Activated CD4-positive, CD25-positive, alpha-beta regulatory T cell treated with anti-CD3 and anti-CD28 coated beads, Interleukin-2, amount 50 U/mL, for 72 hours (primary cell): ENCODE data around the gene IQCH.
"Not testable (repeated sequence)": the region's sequence is repeated elsewhere in the genome, so short reads cannot be mapped to it uniquely, and the experiment has no call there.

Experiments
- DNase-seq: peaks from one replicate; pipeline ENCODE4 v3.0.0; 2021

Gene IQCH

GRCh38 chr15:67399925-67400324 is 145.3 kb downstream of the IQCH start:
- DNase-seq = no peak

- no peak for DNase-seq
Measured at GRCh38 chr15:67400890-67401289, 146.3 kb downstream of the IQCH start.

DNA sequence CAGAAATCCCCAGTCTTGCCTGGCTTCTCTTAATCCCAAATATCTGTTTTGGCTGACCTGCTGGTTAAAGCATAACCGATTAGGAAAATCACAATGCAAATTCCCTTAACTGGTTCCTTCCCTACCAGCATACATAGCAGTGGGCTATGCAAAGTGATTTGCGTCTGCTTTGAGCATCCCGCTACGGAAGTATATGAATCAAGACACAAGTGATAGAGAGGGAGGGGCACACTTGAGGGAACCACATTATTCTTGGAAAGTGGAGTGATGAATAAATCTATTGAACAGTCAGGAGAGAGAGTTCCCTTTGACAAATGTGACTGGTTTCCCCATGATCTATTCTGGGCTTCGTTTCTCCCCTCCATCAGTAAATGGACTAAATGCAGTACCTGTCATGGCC is 146.8 kb downstream of the IQCH start:
- no peak for DNase-seq

GRCh38 chr15:67403428-67404154 is 149.0 kb downstream of the IQCH start:
- no peak for DNase-seq

GRCh38 chr15:67405208-67406191 is 150.9 kb downstream of the IQCH start:
- DNase-seq = no peak

- no peak for DNase-seq
Measured at GRCh38 chr15:67406257-67406861, 151.8 kb downstream of the IQCH start.

- DNase-seq = no peak
Measured at GRCh38 chr15:67407786-67408185, 153.2 kb downstream of the IQCH start.

DNA sequence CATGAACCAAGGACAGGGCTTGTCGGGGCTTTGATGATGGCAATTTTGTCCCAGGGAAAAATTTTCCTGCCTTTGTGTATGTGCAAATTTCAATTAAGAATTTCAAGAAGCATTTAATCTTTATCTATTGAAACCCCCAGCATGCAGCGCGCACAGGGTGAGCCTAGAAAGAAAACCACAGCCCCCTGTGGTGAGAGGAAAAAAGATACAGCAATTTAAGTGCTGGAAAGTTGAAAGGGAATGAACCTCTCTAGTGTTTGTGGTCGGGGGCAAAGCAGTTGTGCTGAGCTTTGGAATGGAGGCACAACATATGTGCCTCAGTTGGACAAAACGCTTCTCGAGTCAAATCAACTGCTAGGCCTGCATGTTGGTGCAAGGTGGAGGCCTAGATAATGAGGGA is 154.6 kb downstream of the IQCH start:
- no peak for DNase-seq

DNA sequence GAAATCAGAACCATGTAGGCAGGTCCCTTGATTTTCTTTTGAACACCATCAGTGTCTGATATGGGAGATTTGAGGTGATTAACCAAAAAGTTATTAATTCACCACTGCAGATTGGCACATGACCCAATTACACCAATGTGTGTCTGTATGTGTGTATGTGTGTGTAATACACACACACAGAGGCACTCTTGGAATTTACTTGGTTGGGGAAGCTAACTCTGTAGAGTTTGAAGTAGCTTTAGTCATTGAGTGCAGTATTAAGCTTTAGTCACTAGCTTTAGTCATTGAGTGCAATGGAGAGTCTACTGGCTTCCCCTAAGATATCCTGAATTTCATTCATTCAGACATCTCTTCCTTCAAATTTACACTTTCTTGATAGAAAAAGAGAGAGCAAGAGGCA is 156.9 kb downstream of the IQCH start:
- no peak for DNase-seq

DNA sequence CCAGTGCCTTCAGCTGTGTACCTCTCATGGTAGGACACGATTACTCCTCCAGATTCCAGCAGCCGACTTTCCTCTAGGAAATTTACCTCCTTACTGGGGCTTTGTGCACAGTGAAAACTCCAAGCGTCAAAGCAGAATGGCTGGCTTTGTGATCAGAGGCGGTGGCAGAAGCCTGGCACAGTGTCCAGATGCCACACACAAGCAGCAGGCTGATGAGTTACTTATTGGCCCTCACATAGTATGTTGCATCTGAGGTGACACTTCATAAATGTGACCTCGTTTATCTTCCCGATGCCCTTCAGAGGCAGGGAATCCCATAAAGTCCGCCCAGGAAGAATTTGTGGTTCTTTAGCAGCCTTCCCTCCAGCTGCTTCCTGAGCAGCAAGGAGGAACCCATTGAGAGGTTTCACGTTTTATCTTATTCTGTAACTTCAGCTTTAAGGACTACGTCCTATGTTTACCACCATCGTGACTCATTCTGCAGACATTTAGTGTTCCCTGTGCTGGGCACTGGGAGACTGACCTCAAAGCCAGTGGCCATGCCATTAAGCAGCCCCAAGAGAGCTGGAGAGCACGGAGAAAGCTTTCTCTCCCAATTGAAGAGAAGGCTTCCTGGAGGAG is 159.3 kb downstream of the IQCH start:
- no peak for DNase-seq

DNA sequence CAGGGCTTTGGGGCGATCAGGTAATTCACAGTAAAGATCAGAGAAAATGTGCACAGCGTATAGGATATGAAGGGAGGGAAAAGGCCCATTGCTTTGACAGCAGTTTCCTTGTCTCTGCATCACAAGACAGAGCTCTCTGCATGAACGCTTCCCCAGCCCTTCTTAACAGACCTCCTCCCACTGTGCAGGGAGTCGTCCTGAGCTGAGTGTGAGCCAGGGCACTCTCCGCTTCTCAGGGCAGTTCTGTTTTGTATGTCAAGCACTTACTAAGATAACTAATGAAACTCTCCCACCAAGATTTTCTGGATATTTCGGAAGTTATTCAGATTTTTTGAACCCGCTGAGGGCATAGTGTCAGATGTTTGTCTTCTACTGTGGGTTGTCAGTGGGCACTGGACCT is 160.6 kb downstream of the IQCH start:
- DNase-seq = no peak

DNA sequence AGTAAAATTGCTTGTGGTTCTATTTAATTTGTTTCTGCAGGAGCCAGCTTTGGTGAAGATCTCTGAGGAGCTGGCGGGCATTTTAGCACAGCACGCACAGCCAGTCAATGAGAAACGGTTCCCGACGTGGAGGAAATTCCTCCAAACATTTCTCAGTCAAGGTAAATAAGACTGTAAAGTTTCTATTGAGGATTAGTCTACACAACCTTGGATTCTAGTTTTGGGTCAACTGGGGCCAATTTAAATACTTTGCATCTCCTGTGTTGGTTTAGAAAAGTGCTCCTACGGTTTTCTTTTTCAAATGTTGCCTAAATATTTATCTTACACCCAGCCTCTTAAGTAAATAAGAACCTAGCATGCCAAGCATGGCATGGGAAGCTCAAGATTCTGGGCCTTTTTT is 162.3 kb downstream of the IQCH start:
- no peak for DNase-seq

DNA sequence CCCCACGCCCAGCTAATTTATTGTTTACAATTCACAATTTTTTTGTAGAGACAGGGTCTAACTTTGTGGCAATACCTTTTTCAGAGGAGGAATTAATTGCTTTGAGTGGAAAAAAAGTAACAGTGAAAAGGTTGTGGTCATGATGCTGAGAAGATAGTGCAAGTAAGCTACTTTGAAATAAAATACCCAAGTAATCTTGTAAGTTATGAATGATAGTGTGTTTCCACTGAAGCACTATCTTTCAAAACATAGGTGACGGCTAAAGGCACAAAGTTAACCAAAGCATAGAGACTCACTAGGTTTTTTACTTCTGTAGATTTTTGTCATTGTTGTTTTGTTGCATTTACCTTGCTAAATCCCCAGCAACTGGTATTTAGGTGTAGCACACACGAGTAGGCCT is 165.1 kb downstream of the IQCH start:
- DNase-seq = no peak

- no peak for DNase-seq
Measured at GRCh38 chr15:67420137-67420536, 165.6 kb downstream of the IQCH start.

DNA sequence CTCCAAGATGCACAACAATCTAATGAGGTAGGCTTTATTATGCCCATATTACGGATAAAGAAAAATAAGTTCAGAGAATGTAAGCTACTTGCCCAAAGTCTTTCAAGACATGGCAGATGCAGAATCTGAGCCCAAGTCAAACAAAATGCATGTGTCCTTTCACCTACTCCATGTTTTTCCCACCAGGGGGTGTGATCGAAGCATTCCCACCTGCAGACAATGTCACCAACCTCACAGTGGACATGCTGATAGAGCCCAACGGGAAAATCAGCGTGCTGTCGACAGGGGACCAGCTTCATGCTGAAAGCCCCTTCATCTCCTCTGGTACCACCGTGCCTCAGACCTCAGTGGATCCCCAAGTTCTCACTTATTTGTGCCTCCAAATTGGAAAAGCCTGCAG is 166.5 kb downstream of the IQCH start:
- no peak for DNase-seq

DNA sequence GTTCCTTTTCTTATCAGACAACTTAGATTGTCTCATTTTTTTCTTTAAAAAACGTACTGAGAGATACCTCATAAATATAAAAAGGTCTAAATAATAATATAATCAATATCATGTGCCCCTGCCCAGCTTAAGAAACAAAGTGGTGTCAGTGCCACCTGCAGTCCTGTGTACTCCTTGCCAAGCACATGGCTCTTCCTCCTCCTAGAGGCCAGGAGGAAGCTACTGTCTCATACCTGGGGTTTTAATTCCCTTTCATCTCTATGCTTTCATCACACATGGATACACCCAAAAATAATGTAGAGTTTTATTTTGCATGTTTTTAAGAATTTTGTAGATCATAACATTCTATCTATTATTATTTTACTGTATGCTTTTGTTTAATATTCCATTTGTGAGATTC is 167.7 kb downstream of the IQCH start:
- DNase-seq = no peak

DNA sequence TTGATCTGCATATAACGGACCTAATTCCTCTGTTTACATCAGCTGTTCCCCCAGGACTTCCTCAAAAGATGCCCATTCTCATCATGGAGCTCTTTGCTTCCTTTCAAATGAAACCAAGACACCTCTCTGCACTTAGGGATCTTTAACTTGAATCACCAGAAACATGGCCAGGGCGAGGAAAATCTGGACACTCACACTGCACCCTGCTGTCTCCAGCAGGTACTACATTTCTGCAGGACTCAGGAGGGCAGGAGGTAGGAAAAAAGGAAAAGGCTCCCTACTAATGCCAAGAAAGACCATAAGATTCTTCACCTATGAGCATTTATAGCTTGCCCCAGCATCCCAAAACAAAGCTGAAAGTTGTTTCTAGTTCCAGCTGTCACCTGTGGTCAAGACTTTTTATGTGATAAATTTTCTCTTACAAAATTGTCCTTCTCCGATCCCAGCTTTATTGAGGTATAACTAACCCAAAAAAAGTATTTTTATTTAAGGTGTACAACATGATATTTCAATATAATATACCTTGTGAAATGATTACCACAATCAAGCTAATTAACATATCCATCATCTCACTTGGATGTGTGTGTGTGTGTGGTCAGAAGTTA is 179.0 kb downstream of the IQCH start:
- no peak for DNase-seq

DNA sequence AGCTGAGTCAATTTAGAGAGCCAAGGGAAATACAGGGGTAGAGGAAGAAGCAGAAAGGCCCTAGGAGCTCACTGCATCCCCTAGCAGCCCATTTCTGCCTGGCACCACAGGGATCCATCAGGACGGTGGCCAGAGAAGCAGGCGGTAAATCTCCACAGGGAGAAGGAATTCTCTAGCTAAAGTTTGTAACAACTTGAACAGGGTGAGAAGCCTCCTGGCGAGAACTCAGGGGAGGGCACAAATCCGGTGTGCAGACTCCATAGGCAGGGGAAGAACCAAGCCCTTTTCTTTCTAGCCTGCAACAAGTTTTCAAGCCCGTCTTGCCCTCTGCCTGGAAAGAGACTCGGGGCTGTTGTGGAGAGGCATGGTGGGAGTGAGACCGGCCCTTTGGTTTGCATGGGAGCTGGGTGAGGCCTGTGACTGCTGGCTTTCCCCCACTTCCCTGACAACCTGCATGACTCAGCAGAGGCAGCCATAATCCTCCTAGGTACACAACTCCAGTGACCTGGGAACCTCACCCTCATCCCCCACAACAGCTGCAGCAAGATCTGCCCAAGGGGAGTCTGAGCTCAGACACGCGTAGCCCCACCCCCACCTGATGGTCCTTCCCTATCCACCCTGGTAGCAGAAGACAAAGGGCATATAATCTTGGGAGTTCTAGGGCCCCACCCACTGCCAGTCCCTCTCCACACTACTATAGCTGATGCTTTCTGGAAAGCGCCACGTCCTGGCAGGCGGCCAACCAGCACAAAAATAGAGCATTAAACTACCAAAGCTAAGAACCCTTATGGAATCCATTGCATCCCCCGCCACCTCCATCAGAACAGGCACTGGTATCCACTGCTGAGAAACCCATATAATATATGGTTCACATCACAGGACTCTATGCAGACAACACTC is 182.0 kb downstream of the IQCH start:
- DNase-seq = not testable (repeated sequence)

DNA sequence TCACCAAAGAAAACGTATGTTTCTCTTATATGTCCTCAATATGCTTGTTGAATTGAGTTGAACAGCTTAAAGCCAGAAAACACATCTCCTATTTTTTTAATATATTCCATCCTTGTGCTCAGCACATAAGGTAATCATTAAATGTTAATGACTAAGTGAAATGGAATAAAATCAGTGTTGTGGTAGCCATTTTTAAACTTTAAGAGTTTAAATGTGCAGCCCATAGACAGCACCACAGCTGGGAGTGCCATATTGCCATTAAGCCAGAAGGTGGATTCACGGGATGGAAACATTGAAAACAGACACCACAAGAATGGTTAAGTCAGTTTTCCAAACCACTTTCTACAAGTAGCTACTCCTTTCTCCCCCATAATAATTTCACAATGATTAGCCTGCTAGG is 189.5 kb downstream of the IQCH start:
- DNase-seq = no peak

DNA sequence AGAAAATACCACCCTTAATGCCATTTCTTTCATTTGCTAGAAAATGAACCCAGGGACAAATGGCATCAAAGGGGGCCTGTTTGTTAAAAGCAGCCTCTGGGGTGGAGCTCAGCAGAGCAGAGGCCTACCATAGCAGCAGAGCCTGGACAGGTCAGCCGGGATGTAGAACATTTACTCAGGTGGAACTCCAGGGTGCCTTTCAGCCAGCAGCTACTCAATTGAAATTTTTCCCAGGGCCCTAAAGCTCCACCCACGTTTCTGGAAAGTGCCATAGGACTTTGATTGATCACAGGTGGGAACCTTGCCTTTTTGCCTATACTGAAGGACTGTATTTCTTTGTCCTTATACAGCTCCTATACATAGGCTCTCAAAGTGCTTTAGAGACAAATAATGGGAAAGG is 191.9 kb downstream of the IQCH start:
- no peak for DNase-seq

GRCh38 chr15:67448372-67448771 is 193.8 kb downstream of the IQCH start:
- not testable (repeated sequence) for DNase-seq

DNA sequence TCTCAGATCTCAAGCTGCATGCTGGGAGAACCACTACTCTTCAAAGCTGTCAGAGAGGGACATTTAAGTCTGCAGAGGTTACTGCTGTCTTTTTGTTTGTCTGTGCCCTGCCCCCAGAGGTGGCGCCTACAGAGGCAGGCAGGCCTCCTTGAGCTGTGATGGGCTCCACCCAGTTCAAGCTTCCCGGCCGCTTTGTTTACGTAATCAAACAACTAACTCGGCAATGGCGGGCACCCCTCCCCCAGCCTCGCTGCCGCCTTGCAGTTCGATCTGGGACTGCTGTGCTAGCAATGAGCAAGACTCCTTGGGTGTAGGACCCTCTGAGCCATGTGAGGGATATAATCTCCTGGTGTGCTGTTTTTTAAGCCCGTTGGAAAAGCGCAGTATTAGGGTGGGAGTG is 199.1 kb downstream of the IQCH start:
- not testable (repeated sequence) for DNase-seq
